NCI-H2196 treated with DMSO at 0.1 percent for 48 hours (cell line): ENCODE results near the gene SHH.
"Not testable (repeated sequence)": the region's sequence is repeated elsewhere in the genome, so short reads cannot be mapped to it uniquely, and the experiment has no call there.

Source experiments
- DNase-seq: peaks from one replicate; lab custom pipeline; 2025; ENCODE audit not compliant: unreplicated experiment; lab: John Stamatoyannopoulos, UW

SHH gene

GRCh38 chr7:155843426-155844018, 31.3 kb upstream of the SHH start:
- DNase-seq, result no peak

- no peak for DNase-seq
Observed at GRCh38 chr7:155842496-155843265, 30.4 kb upstream of the SHH start.

GRCh38 chr7:155840909-155841308, 28.6 kb upstream of the SHH start:
- DNase-seq, result no peak

- DNase-seq, result no peak
Observed at GRCh38 chr7:155840262-155840885, 28.1 kb upstream of the SHH start.

- no peak for DNase-seq
Observed at GRCh38 chr7:155839461-155839860, 27.2 kb upstream of the SHH start.

GRCh38 chr7:155838312-155838711, 26.0 kb upstream of the SHH start:
- DNase-seq, result not testable (repeated sequence)

GRCh38 chr7:155837126-155837479, 24.8 kb upstream of the SHH start:
- DNase-seq, result no peak

- DNase-seq, result no peak
Observed at GRCh38 chr7:155836216-155837125, 24.2 kb upstream of the SHH start.

- DNase-seq, result no peak
Observed at GRCh38 chr7:155835446-155836215, 23.4 kb upstream of the SHH start.

GRCh38 chr7:155834486-155835048, 22.3 kb upstream of the SHH start:
- no peak for DNase-seq

- DNase-seq, result no peak
Observed at GRCh38 chr7:155833651-155834050, 21.4 kb upstream of the SHH start.

- no peak for DNase-seq
Observed at GRCh38 chr7:155832581-155832981, 20.3 kb upstream of the SHH start.

GRCh38 chr7:155831807-155832524, 19.7 kb upstream of the SHH start:
- no peak for DNase-seq

GRCh38 chr7:155830961-155831806, 18.9 kb upstream of the SHH start:
- no peak for DNase-seq

- DNase-seq, result no peak
Observed at GRCh38 chr7:155829796-155830470, 17.7 kb upstream of the SHH start.

GRCh38 chr7:155825336-155825735, 13.1 kb upstream of the SHH start:
- DNase-seq, result no peak

- no peak for DNase-seq
Observed at GRCh38 chr7:155824227-155824886, 12.1 kb upstream of the SHH start.

GRCh38 chr7:155821851-155822250, 9.6 kb upstream of the SHH start:
- no peak for DNase-seq
